ENCODE results near the gene LRRC27.
"Not testable (repeated sequence)": the region's sequence is repeated elsewhere in the genome, so short reads cannot be mapped to it uniquely, and the experiment has no call there.

LRRC27 gene

DNA sequence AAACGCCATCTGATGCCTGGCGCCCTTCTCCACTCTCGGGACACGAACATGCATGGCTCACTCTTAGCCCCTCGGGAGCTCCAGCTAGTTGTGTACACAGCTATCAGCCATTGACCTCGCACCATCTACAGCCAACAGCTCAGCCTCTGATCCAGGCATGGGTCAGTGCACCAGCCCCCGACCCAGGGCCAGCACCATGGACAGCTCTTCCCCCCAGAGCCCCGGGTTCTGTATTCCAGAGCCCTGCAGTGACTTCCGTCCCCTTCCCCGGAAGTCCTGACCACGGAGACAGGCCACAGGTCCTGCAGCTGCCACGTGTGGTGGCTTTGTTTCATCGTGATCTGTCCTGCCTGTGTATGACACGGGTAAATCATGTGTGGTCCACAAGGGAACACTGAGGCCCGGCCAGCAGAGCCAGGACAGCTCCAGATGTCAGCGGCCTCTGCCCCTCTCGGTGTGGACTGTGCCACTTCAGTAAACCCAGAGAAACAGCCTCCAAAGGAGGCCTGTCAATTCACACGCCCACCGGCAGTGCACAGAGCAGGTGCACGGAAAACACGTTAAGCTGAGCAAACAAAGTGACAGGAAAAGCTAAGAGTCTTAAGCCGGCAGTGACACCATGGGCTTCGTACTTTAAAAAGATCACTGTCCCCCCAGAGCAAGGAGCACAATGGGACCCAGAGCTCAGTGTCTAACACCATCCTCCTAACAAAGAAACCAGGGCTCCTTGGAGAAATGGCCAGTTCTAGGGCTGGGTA is 37.3 kb upstream of the LRRC27 start:
- Histone ChIP-seq H3K79me2 (ENCODE audit: insufficient read depth, low read length) (no peaks in the 10 kb centered on the region), H3K4me3 (ENCODE audit: insufficient read depth, low read length, poor library complexity, severe bottlenecking) (no peak overlapping the region), H3K27me3 (ENCODE audit: low read length) (no peaks in the 10 kb centered on the region), H3K9ac (ENCODE audit: low read length) (no peak overlapping the region), H2AFZ (ENCODE audit: low read depth, low read length, severe bottlenecking) (no peak overlapping the region), H3K36me3 (ENCODE audit: low read length) (no peaks in the 10 kb centered on the region), H3K4me2 (ENCODE audit: low read depth, low read length, poor library complexity, severe bottlenecking) (no peak overlapping the region), H3K27ac (ENCODE audit: low read depth, low read length) (no peak overlapping the region), H3F3A (ENCODE audit: insufficient read depth) (no peaks in the 10 kb centered on the region), H4K20me1 (ENCODE audit: low read depth, low read length) (no peaks in the 10 kb centered on the region), H3K9me2 (replicated peaks; ENCODE audit: insufficient read depth, low read length) (no peaks in the 10 kb centered on the region), H3K9me3 (ENCODE audit: insufficient read depth, low read length) (no peaks in the 10 kb centered on the region)
- TF ChIP-seq EZH2phosphoT487 (conservative IDR thresholded peaks at IDR 0.05; ENCODE audit: low read length): no peak
- TF ChIP-seq, protein P1, sequence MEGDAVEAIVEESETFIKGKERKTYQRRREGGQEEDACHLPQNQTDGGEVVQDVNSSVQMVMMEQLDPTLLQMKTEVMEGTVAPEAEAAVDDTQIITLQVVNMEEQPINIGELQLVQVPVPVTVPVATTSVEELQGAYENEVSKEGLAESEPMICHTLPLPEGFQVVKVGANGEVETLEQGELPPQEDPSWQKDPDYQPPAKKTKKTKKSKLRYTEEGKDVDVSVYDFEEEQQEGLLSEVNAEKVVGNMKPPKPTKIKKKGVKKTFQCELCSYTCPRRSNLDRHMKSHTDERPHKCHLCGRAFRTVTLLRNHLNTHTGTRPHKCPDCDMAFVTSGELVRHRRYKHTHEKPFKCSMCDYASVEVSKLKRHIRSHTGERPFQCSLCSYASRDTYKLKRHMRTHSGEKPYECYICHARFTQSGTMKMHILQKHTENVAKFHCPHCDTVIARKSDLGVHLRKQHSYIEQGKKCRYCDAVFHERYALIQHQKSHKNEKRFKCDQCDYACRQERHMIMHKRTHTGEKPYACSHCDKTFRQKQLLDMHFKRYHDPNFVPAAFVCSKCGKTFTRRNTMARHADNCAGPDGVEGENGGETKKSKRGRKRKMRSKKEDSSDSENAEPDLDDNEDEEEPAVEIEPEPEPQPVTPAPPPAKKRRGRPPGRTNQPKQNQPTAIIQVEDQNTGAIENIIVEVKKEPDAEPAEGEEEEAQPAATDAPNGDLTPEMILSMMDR (IDR thresholded peaks at IDR 0.05; ENCODE audit: insufficient read depth, low read length, poor library complexity, severe bottlenecking): no peak

DNA sequence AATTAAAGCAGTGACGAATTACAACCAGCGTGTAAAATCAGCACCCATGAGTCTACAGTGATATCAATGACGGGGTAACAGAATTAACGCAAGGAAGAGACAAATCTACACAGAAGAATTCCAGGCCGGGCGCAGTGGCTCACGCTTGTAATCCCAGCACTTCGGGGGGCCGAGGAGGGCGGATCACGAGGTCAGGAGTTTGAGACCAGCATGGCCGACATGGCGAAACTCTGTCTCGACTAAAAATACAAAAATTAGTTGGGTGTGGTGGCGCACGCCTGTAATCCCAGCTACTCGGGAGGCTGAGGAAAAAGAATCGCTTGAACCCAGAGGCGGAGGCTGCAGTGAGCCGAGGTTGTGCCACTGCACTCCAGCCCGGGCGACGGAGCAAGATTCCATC is 36.5 kb upstream of the LRRC27 start:
- H2AFZ ChIP-seq (ENCODE audit: low read depth, low read length, severe bottlenecking); H3K9ac ChIP-seq (ENCODE audit: low read length); H3K4me3 ChIP-seq (ENCODE audit: insufficient read depth, low read length, poor library complexity, severe bottlenecking); H3K36me3 ChIP-seq (ENCODE audit: low read length); H3K79me2 ChIP-seq (ENCODE audit: insufficient read depth, low read length); H3K27me3 ChIP-seq (ENCODE audit: low read length); H3K4me2 ChIP-seq (ENCODE audit: low read depth, low read length, poor library complexity, severe bottlenecking); H3F3A ChIP-seq (ENCODE audit: insufficient read depth); H3K9me3 ChIP-seq (ENCODE audit: insufficient read depth, low read length); H3K9me2 ChIP-seq (replicated peaks; ENCODE audit: insufficient read depth, low read length); H3K27ac ChIP-seq (ENCODE audit: low read depth, low read length); H4K20me1 ChIP-seq (ENCODE audit: low read depth, low read length): not testable (repeated sequence)

DNA sequence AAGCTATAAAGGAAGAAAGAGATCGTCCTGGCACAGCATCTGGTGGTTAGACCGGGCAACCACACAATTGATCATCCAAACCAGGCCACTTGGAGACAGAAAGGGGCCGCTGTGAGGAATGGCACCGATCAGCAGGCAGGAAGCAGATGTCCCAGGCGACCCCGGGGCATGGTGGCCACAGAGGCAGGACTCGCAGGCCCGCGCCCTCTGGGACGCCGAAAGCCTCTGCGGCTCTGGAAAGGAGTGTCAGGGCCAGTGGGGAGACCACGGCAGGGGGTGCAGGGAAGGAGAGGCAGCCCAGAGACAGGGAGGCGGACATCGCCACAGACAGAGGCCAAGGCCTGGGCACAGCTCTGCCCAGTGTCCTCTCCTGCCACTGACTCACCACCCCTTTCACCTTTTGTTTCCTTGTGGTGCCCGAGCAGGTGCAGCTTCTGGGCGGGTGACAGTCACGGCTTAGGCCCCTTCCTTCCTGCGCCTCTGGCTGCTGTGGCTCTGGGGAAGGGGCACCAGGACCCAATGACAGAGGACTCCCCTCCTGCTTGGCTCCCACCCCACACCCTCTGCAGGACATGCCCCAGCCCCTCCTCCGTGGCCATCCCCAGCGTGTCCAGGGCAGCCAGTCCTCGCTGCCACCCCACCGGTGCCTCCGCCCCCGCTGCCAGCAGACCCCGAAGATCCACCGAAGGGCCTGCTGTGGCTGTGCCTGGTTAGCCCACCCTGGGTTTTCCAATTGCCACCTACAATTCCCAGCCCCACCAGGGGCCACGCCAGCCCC is 35.1 kb upstream of the LRRC27 start:
- no peak for TF ChIP-seq EZH2phosphoT487 (conservative IDR thresholded peaks at IDR 0.05; ENCODE audit: low read length)
- TF ChIP-seq, protein P1 (IDR thresholded peaks at IDR 0.05; ENCODE audit: insufficient read depth, low read length, poor library complexity, severe bottlenecking): no peak
- no peaks in the 10 kb centered on the region for H4K20me1 ChIP-seq (ENCODE audit: low read depth, low read length)
- no peaks in the 10 kb centered on the region for H3K79me2 ChIP-seq (ENCODE audit: insufficient read depth, low read length)
- no peaks in the 10 kb centered on the region for H3K9me3 ChIP-seq (ENCODE audit: insufficient read depth, low read length)
- H3K36me3 ChIP-seq (ENCODE audit: low read length): no peaks in the 10 kb centered on the region
- H3K27ac ChIP-seq (ENCODE audit: low read depth, low read length): no peak overlapping the region
- H3K9me2 ChIP-seq (replicated peaks; ENCODE audit: insufficient read depth, low read length): no peaks in the 10 kb centered on the region
- no peak overlapping the region for H3K9ac ChIP-seq (ENCODE audit: low read length)
- no peak overlapping the region for H3K4me2 ChIP-seq (ENCODE audit: low read depth, low read length, poor library complexity, severe bottlenecking)
- no peak overlapping the region for H3K4me3 ChIP-seq (ENCODE audit: insufficient read depth, low read length, poor library complexity, severe bottlenecking)
- H3F3A ChIP-seq (ENCODE audit: insufficient read depth): no peaks in the 10 kb centered on the region
- H2AFZ ChIP-seq (ENCODE audit: low read depth, low read length, severe bottlenecking): no peak overlapping the region
- no peaks in the 10 kb centered on the region for H3K27me3 ChIP-seq (ENCODE audit: low read length)

DNA sequence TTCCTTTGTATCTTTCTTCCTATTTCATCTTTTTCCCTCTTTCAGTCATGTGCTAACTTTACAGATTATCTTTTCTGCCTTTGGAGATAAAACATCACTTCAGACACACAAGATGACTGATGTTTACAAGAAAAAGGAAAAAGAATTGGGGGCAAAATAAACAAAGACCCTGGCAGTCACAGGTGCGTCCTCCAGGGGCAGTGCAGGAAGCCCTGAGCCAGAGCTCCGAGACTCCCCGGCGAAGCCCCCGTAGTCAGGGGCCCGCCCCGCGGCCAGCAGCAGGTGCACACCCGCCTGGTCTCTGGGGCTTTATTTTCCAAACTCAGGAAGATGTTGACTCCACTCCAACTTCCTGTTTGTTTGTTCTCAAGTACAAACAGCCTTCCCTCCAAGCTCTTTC is 34.5 kb upstream of the LRRC27 start:
- no peak for TF ChIP-seq EZH2phosphoT487 (conservative IDR thresholded peaks at IDR 0.05; ENCODE audit: low read length)
- TF ChIP-seq, protein P1 (IDR thresholded peaks at IDR 0.05; ENCODE audit: insufficient read depth, low read length, poor library complexity, severe bottlenecking): no peak
- Histone ChIP-seq H3K4me2 (ENCODE audit: low read depth, low read length, poor library complexity, severe bottlenecking) (no peak overlapping the region), H3F3A (ENCODE audit: insufficient read depth) (no peaks in the 10 kb centered on the region), H3K4me3 (ENCODE audit: insufficient read depth, low read length, poor library complexity, severe bottlenecking) (no peak overlapping the region), H4K20me1 (ENCODE audit: low read depth, low read length) (no peaks in the 10 kb centered on the region), H3K27ac (ENCODE audit: low read depth, low read length) (no peak overlapping the region), H3K9ac (ENCODE audit: low read length) (no peak overlapping the region), H3K79me2 (ENCODE audit: insufficient read depth, low read length) (no peaks in the 10 kb centered on the region), H2AFZ (ENCODE audit: low read depth, low read length, severe bottlenecking) (no peak overlapping the region), H3K9me2 (replicated peaks; ENCODE audit: insufficient read depth, low read length) (no peaks in the 10 kb centered on the region), H3K9me3 (ENCODE audit: insufficient read depth, low read length) (no peaks in the 10 kb centered on the region), H3K27me3 (ENCODE audit: low read length) (no peaks in the 10 kb centered on the region), H3K36me3 (ENCODE audit: low read length) (no peaks in the 10 kb centered on the region)

Measured in SU-DHL-6 (cell line).